ENCODE measurements around the gene LZTR1.
"Not testable (repeated sequence)": the region's sequence is repeated elsewhere in the genome, so short reads cannot be mapped to it uniquely, and the experiment has no call there.

LZTR1 gene

DNA sequence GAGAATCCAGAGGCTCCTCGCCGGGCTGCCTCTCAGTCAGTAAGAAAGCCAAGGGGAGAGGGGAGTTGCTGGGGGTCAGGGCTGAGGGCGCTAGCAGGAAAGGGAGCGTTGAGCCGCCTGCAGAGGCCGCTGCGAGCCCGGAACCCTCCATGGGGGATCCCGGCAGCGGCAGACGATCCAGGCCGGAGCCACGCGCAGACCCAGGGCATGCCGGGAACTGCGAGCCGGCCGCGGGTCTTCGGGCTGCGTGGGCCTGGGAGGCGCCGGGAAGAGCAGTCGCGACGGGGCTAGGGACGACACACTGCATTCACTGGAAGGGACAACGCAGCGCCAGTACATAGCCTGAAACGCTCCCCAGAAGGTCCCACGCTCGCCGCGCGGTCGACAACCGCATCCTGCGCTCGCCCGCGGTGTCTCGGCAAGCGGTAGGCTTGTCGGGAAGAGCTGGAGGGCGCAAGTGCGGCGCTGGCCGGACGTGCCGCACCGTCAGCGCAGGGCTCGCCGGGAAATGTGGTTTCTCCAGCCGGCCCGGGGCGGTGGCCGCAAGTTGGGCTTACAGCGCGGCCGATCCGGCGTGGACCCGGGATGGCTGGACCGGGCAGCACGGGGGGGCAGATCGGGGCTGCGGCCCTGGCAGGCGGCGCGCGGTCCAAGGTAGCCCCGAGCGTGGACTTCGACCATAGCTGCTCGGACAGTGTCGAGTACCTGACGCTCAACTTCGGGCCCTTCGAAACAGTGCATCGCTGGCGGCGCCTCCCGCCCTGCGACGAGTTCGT, at the start of gene LZTR1:
LZTR1 (plus strand) TSS at position 511 of the 776 bp plus-strand sequence; CDS start at position 586, 75 bp downstream.
- peak; percentile 69 for DNase-seq (ENCODE audit: low read depth)

GRCh38 chr22:20933910-20934309, 48.2 kb upstream of the LZTR1 start:
- DNase-seq (ENCODE audit: low read depth): no peak

- DNase-seq (ENCODE audit: low read depth): not testable (repeated sequence)
These were observed 47.0 kb upstream of the LZTR1 start for GRCh38 chr22:20935049-20935448.

GRCh38 chr22:20935780-20936539, 46.1 kb upstream of the LZTR1 start:
- DNase-seq (ENCODE audit: low read depth): not testable (repeated sequence)

DNA sequence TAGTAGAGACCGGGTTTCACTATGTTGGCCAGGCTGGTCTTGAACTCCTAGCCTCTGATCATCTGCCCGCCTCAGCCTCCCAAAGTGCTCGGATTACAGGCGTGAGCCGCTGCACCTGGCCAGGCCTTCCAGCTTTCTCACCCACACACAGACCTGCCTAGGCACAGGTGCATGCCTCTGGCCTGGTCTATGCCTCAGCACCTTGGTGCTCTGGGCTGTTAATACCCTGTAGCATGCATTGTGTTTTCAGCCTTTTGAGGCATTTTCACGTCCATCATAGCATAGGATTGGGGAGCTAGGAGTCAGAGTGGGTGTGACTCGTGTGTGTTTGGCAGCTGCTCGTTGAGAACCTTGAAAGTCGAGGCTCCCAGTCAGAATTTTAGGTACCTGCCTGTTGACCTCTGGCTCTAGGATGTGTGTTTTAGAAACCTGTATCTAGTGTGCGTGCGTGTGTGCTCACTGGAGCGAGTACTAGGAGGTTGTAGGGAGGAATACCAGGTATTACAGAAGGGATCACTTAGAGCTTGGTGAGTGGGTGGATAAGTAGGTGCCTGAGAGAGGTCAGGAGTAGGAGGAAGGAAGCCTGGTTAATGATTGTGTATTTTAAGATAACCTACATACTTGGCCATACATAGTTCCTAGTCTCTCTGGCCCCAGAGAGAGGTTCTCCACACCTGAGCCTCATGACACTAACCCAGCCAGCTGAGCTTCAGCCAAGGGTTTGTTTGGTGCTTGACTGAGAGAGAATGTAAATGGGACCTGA, 44.9 kb upstream of the LZTR1 start:
- no peak for DNase-seq (ENCODE audit: low read depth)

GRCh38 chr22:20937794-20938671, 44.1 kb upstream of the LZTR1 start:
- no peak for DNase-seq (ENCODE audit: low read depth)

GRCh38 chr22:20939457-20940185, 42.5 kb upstream of the LZTR1 start:
- DNase-seq (ENCODE audit: low read depth): not testable (repeated sequence)

DNA sequence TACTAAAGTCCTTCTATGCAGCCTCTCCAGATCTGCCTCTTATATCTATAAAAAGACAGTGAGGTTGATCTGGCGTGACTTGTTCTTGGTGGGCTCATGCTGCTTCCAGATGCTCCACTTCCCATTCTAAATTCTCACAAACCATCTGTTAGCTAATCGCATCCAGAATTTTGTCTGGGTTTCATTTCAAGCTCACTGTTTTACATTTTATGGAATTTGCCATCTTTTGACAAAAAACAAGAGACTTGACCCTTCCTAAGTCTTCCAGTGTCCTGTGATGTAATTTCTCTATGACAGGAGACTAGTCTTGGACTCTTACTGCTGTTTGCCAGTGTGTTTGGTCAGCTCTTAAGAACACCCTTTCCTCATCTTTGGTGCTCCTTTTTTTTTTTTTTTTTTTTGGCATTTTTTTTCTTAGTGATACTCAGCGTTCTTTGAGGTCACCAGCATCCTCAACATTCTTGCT, 41.9 kb upstream of the LZTR1 start:
- no peak for DNase-seq (ENCODE audit: low read depth)

DNA sequence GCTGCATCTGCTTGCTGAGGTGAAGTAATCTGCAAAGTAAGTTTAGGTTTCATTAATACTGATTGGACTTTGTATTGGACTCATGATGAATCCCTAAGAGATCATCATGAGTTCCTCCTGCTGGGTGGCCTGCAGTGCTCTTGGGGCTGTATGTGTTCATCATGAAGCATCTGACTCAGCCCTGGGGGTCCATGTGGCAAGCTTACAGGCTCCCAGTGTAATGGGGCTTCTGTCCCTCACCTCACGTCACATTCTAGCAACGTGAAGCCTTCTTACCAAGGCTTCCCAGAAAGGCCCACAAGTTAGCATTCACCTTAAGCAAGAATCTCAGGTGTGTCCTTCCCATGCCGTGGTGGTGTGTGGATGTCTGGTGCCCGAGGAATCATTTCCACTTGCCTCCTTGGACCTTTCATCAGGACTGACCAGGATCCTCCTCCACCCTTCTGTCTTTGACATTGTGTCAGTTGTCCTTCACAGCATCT, 41.2 kb upstream of the LZTR1 start:
- no peak for DNase-seq (ENCODE audit: low read depth)

DNA sequence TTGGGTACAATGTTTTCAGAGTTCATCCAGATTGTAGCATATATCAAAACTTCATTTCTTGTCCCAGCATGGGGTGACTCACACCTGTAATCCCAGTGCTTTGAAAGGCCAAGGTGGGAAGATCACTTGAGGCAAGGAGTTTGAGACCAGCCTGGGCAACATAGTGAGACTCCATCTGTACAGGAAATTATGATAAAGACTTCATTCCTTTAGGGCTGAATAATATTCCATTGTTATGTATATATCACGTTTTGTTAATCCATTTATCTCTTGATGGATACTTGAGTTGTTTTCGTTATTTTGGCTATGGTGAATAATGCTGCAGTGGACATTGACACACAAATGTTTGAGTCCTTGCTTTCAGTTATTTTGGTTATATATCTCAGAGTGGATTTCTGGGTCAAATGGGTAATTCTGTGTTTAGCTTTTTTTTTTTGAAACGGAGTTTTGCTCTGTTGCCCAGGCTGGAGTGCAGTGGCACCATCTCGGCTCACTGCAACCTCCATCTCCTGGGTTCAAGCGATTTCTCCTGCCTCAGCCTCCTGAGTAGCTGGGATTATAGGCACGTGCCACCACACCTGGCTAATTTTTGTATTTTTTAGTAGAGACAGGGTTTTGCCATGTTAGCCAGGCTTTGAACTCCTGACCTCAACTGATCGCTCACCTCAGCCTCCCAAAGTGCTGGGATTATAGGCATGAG, 39.7 kb upstream of the LZTR1 start:
- DNase-seq (ENCODE audit: low read depth): not testable (repeated sequence)

GRCh38 chr22:20943104-20943933, 38.8 kb upstream of the LZTR1 start:
- no peak for DNase-seq (ENCODE audit: low read depth)

- DNase-seq (ENCODE audit: low read depth): no peak
These were observed 38.1 kb upstream of the LZTR1 start for GRCh38 chr22:20944042-20944441.

GRCh38 chr22:20945578-20945934, 36.5 kb upstream of the LZTR1 start:
- DNase-seq (ENCODE audit: low read depth): no peak

- no peak for DNase-seq (ENCODE audit: low read depth)
These were observed 35.8 kb upstream of the LZTR1 start for GRCh38 chr22:20946080-20946986.

DNA sequence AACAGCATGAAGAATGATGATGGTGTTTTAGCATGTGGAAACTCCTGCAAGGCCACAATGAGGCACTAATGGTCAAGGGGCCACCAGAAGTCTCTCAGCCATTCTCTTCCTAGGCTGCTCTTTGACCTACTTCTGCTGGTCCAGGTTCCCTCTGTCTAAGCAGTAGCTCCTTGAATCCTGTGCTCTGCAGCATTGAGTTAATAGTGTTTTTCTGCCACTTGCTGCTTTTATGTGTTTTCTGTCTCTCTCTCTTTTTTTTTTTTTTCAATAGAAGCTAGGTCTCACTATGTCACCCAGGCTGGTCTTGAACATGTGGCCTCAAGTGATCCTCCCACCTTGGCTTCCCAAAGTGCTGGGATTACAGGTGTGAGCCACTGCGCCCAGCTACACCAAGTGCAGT, 35.1 kb upstream of the LZTR1 start:
- no peak for DNase-seq (ENCODE audit: low read depth)

GRCh38 chr22:20948450-20948849, 33.6 kb upstream of the LZTR1 start:
- DNase-seq (ENCODE audit: low read depth): no peak

DNA sequence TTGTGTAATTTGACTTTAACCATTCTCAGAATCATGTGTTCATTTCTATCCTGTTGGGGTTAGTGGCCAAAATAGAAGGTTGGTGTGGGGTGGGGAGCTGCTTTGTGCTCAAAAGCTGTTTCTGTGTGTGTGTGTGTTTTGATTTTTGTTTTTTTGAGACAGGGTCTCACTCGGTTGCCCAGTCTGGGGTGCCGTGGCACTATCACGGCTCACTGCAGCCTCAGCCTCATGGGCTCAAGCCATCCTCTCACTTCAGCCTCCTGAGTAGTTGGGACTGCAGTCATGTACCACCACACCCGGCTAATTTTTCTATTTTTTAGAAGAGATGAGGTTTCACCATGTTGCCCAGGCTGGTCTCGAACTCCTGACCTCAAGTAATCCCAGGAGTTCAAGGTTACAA, 33.1 kb upstream of the LZTR1 start:
- no peak for DNase-seq (ENCODE audit: low read depth)

GRCh38 chr22:20949698-20950183, 32.4 kb upstream of the LZTR1 start:
- DNase-seq (ENCODE audit: low read depth): no peak
